ENCODE results near the gene PPP1R13B. TPM values are rescaled to one million over a fixed set of nuclear protein-coding genes. Genes with fewer than 3 reads are reported as not detected.

Gene PPP1R13B
- polyA plus RNA-seq, 1 donor (not counting 4 experiments of a cell fraction or from before 2014, with no cell fraction given) = 7.7 TPM

GRCh38 chr14:103775506-103775905 is 71.9 kb downstream of the PPP1R13B start:
- FAIRE-seq = no peak

GRCh38 chr14:103773521-103773920 is 73.9 kb downstream of the PPP1R13B start:
- Histone ChIP-seq H3K9ac (ENCODE audit: control insufficient read depth, extremely low read depth, insufficient read depth, low read length) (no peak overlapping the region), H2AFZ (ENCODE audit: control insufficient read depth, low read length) (no peak overlapping the region), H3K36me3 (ENCODE audit: control insufficient read depth in 2 of 2, extremely low read depth in 1 of 2, insufficient read depth in 2 of 2, low read length in 2 of 2) (peaks cover 0 to 3% of the 10 kb centered on the region in 2 experiments), H3K79me2 (ENCODE audit: control insufficient read depth, insufficient read depth, low read length) (no peaks in the 10 kb centered on the region), H3K9me3 (ENCODE audit: control insufficient read depth, low read depth, low read length) (no peaks in the 10 kb centered on the region), H3K4me1 (ENCODE audit: control insufficient read depth, extremely low read depth, insufficient read depth, low read length) (no peaks in the 10 kb centered on the region), H4K20me1 (ENCODE audit: control insufficient read depth, extremely low read depth, insufficient read depth, low read length) (no peaks in the 10 kb centered on the region), H3K4me3 (ENCODE audit: control insufficient read depth in 2 of 3, extremely low read depth in 1 of 3, insufficient read depth in 2 of 3, low read depth in 1 of 3, low read length in 3 of 3) (no peak overlapping the region), H3K4me2 (ENCODE audit: control insufficient read depth, extremely low read depth, insufficient read depth, low read depth, low read length) (no peak overlapping the region), H3K27ac (ENCODE audit: control insufficient read depth, insufficient read depth, low read length) (no peak overlapping the region), H3K27me3 (ENCODE audit: control insufficient read depth, extremely low read depth, insufficient read depth, low read length) (no peaks in the 10 kb centered on the region), H3K9me1 (ENCODE audit: control insufficient read depth, extremely low read depth, insufficient read depth, low read length) (no peaks in the 10 kb centered on the region)
- FAIRE-seq = no peak
- DNase-seq (ENCODE audit: low read depth, low spot score) = no peak
- dilution Hi-C loops (cut with MboI; ENCODE audit: extremely low pct_ligation_motif_present, low sequenced_read_pairs) = no loop called here
- TF ChIP-seq CTCF (optimal IDR thresholded peaks at IDR 0.05 in 1 of 3, IDR thresholded peaks at IDR 0.05 in 1 of 3, conservative IDR thresholded peaks at IDR 0.05 in 1 of 3; ENCODE audit: extremely low read depth in 1 of 3, insufficient read depth in 2 of 3, low read length in 3 of 3) (no peak), EZH2 (IDR thresholded peaks at IDR 0.05; ENCODE audit: low read length) (no peak)

More at GRCh38 chr14:103775506-103775905, 71.9 kb downstream of the PPP1R13B start:
- Histone ChIP-seq H3K9ac (ENCODE audit: control insufficient read depth, extremely low read depth, insufficient read depth, low read length) (no peak overlapping the region), H3K27ac (ENCODE audit: control insufficient read depth, insufficient read depth, low read length) (no peak overlapping the region), H3K4me3 (ENCODE audit: control insufficient read depth in 2 of 3, extremely low read depth in 1 of 3, insufficient read depth in 2 of 3, low read depth in 1 of 3, low read length in 3 of 3) (no peak overlapping the region), H3K9me3 (ENCODE audit: control insufficient read depth, low read depth, low read length) (no peaks in the 10 kb centered on the region), H2AFZ (ENCODE audit: control insufficient read depth, low read length) (no peak overlapping the region), H3K9me1 (ENCODE audit: control insufficient read depth, extremely low read depth, insufficient read depth, low read length) (no peaks in the 10 kb centered on the region), H3K36me3 (ENCODE audit: control insufficient read depth in 2 of 2, extremely low read depth in 1 of 2, insufficient read depth in 2 of 2, low read length in 2 of 2) (peaks cover 1 to 8% of the 10 kb centered on the region in 2 experiments), H4K20me1 (ENCODE audit: control insufficient read depth, extremely low read depth, insufficient read depth, low read length) (no peaks in the 10 kb centered on the region), H3K79me2 (ENCODE audit: control insufficient read depth, insufficient read depth, low read length) (no peaks in the 10 kb centered on the region), H3K27me3 (ENCODE audit: control insufficient read depth, extremely low read depth, insufficient read depth, low read length) (no peaks in the 10 kb centered on the region), H3K4me2 (ENCODE audit: control insufficient read depth, extremely low read depth, insufficient read depth, low read depth, low read length) (no peak overlapping the region), H3K4me1 (ENCODE audit: control insufficient read depth, extremely low read depth, insufficient read depth, low read length) (no peaks in the 10 kb centered on the region)
- dilution Hi-C loops (cut with MboI; ENCODE audit: extremely low pct_ligation_motif_present, low sequenced_read_pairs) = no loop called here
- TF ChIP-seq CTCF (optimal IDR thresholded peaks at IDR 0.05 in 1 of 3, IDR thresholded peaks at IDR 0.05 in 1 of 3, conservative IDR thresholded peaks at IDR 0.05 in 1 of 3; ENCODE audit: extremely low read depth in 1 of 3, insufficient read depth in 2 of 3, low read length in 3 of 3) (no peak), EZH2 (IDR thresholded peaks at IDR 0.05; ENCODE audit: low read length) (no peak)
- no peak for DNase-seq (ENCODE audit: low read depth, low spot score)
